Measurements from ENCODE around the gene NCAM2. TPM values are rescaled to one million over a fixed set of nuclear protein-coding genes. Genes with fewer than 3 reads are reported as not detected.

The NCAM2 gene
- total and polyA plus RNA-seq, 2 of the 8 experiments (the other 6 are each of a cell fraction or from before 2014, with no cell fraction given) = 0.14 to 1.1 TPM

DNA sequence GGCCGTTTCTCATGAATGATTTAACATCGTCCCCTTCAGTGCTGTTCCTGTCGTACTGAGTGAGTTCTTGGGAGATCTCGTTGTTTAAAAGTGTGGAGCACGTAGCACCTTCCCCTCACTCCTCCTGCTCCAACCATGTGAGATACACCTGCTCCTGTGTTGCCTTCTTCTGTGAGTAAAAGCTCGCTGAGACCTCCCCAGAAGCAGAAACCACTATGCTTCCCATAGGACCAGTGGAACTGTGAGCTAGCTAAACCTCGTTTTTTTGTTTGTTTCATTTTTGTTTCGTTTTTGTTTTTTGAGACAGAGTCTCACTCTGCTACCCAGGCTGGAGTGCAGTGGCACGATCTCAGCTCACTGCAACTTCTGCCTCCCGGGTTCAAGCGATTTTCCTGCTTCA is 198.6 kb downstream of the NCAM2 start:
- Histone ChIP-seq H3K23ac (ENCODE audit: insufficient read length) (no peak overlapping the region), H3K18ac (ENCODE audit: extremely low read depth, low read length) (no peak overlapping the region), H3K4me2 (ENCODE audit: insufficient read depth in 1 of 2, low read depth in 2 of 2, low read length in 2 of 2) (no peak overlapping the region), H3K4me1 (replicated peaks in 1 of 4; ENCODE audit: control insufficient read depth in 3 of 4, insufficient read depth in 4 of 4, low read length in 3 of 4) (no peaks in the 10 kb centered on the region), H2BK20ac (ENCODE audit: low read length) (no peak overlapping the region), H3K27ac (ENCODE audit: low read depth, low read length) (no peak overlapping the region), H4K5ac (ENCODE audit: insufficient read length, low read depth, low read length) (no peak overlapping the region), H3K4me3 (ENCODE audit: extremely low read depth in 1 of 4, insufficient read depth in 2 of 4, low read depth in 3 of 4, low read length in 4 of 4) (no peak overlapping the region), H3K79me1 (ENCODE audit: low read depth, low read length) (no peaks in the 10 kb centered on the region), H3K14ac (ENCODE audit: insufficient read length) (no peak overlapping the region), H2AK5ac (ENCODE audit: low read depth, low read length) (no peak overlapping the region), H3K9ac (replicated peaks in 1 of 4; ENCODE audit: extremely low read depth in 1 of 4, low read depth in 3 of 4, low read length in 3 of 4) (no peak overlapping the region), H3K36me3 (ENCODE audit: control insufficient read depth in 2 of 4, insufficient read depth in 4 of 4, low read length in 3 of 4) (no peaks in the 10 kb centered on the region), H4K91ac (replicated peaks; ENCODE audit: insufficient read length, low read length) (no peak overlapping the region), H3K56ac (replicated peaks; ENCODE audit: insufficient read length, low read depth, low read length) (no peak overlapping the region), H4K8ac (ENCODE audit: extremely low read depth, insufficient read depth, low read length) (no peak overlapping the region), H2BK120ac (replicated peaks; ENCODE audit: low read depth, low read length) (no peak overlapping the region), H3K79me2 (ENCODE audit: control insufficient read depth in 1 of 2, insufficient read depth in 2 of 2, low read length in 2 of 2) (no peaks in the 10 kb centered on the region), H3K27me3 (replicated peaks in 1 of 4; ENCODE audit: control insufficient read depth in 3 of 4, extremely low read depth in 1 of 4, insufficient read depth in 3 of 4, low read length in 3 of 4) (peaks cover 0 to 1% (median 0%) of the 10 kb centered on the region in 4 experiments; a peak in 1 of 7 replicates), H2BK15ac (ENCODE audit: low read length) (no peak overlapping the region), H4K20me1 (replicated peaks in 1 of 2; ENCODE audit: control insufficient read depth in 1 of 2, insufficient read depth in 2 of 2, low read length in 2 of 2) (no peaks in the 10 kb centered on the region), H3K23me2 (ENCODE audit: low read depth, low read length) (no peaks in the 10 kb centered on the region), H2AFZ (ENCODE audit: low read length) (no peak overlapping the region), H2BK5ac (ENCODE audit: low read depth, low read length) (no peak overlapping the region), H3K9me3 (ENCODE audit: insufficient read depth in 2 of 2, low read depth in 1 of 2, low read length in 1 of 2) (no peaks in the 10 kb centered on the region), H3K4ac (replicated peaks; ENCODE audit: insufficient read length, low read depth, low read length) (no peak overlapping the region), H2BK12ac (ENCODE audit: low read depth, low read length) (no peak overlapping the region)
- TF ChIP-seq JUN (IDR thresholded peaks at IDR 0.05; ENCODE audit: low read depth, low read length) = no peak
- TF ChIP-seq HDAC2 (IDR thresholded peaks at IDR 0.05; ENCODE audit: borderline replicate concordance in 1 of 2, low read depth in 2 of 2, low read length in 2 of 2) = no peak
- TF ChIP-seq ASH2L (IDR thresholded peaks at IDR 0.05; ENCODE audit: low read length) = no peak
- TF ChIP-seq PHF8 (conservative IDR thresholded peaks at IDR 0.05; ENCODE audit: low read depth, low read length) = no peak
- no peak for TF ChIP-seq TCF12 (IDR thresholded peaks at IDR 0.05; ENCODE audit: low read depth, low read length)
- no peak for TF ChIP-seq POLR2AphosphoS5 (IDR thresholded peaks at IDR 0.05; ENCODE audit: low read depth, low read length)
- TF ChIP-seq EGR1 (IDR thresholded peaks at IDR 0.05; ENCODE audit: borderline replicate concordance, low read depth, low read length) = no peak
- 91% methylated on average over 11 of the region's 11 CpGs; no CpG with 5 or more reads in 1 of the 2 experiments for WGBS, 2 experiments (ENCODE audit: extremely low coverage in 1 of 2, insufficient coverage in 1 of 2, insufficient read length in 1 of 2, insufficient replicate concordance in 2 of 2, low coverage in 1 of 2, low lambda C conversion rate in 2 of 2, missing lambda C conversion rate in 1 of 2)
- DNase-seq (ENCODE audit: low read depth in 1 of 2, low spot score in 2 of 2) (no peak), FAIRE-seq (no peak)
- CTCF ChIA-PET (ENCODE audit: partially characterized antibody) = interaction anchor here (1.3 to 1.5 kb wide), 2 partner anchors 10 to 725 kb away, joined by 3 to 4 read pairs; no protein-coding TSS in a partner anchor
- POLR2A ChIA-PET (ENCODE audit: partially characterized antibody) = no interaction called here
